SK-N-SH treated with all-trans-retinoic acid at 6 μM for 48 hours (cell line): ENCODE measurements around the gene DAB2IP.

ENCODE experiments used
- ATAC-seq: fragments of 200-7000 bp; cut with Tn5 transposase; 3 replicates; pipeline ENCODE4 v1.9.1; 2020; ENCODE audit warnings: mild to moderate bottlenecking, moderate library complexity
- ARNTL ChIP-seq: fragments of 450-650 bp; formaldehyde crosslinking; IDR thresholded peaks from 2 replicates; pipeline ENCODE4 v1.5.0; 2020; ENCODE audit warnings: low read depth, mild to moderate bottlenecking, moderate library complexity, borderline replicate concordance
- BACH2 ChIP-seq: fragments of 250-450 bp; sonication (Bioruptor Pico); IDR thresholded peaks from 2 replicates; pipeline ENCODE4 v1.9.0; 2021; ENCODE audit warnings: mild to moderate bottlenecking, borderline replicate concordance
- CSDC2 ChIP-seq: fragments of 250-450 bp; sonication (Bioruptor Pico); IDR thresholded peaks from 2 replicates; pipeline ENCODE4 v1.5.0; 2020; ENCODE audit warnings: mild to moderate bottlenecking, moderate library complexity
- GLIS3 ChIP-seq: fragments of 250-450 bp; sonication (Bioruptor Pico); IDR thresholded peaks from 2 replicates; pipeline ENCODE4 v1.5.0; 2020; ENCODE audit warnings: mild to moderate bottlenecking, moderate library complexity
- ISL1 ChIP-seq: fragments of 250-450 bp; sonication (Bioruptor Pico); IDR thresholded peaks from 2 replicates; pipeline ENCODE4 v2.1.2; 2022; ENCODE audit warnings: mild to moderate bottlenecking, moderate library complexity
- PPARA ChIP-seq: fragments of 250-450 bp; sonication (Bioruptor Pico); IDR thresholded peaks from 2 replicates; pipeline ENCODE4 v1.5.0; 2020; ENCODE audit warnings: mild to moderate bottlenecking, borderline replicate concordance
- RARB ChIP-seq: fragments of 250-450 bp; sonication (Bioruptor Pico); IDR thresholded peaks from 2 replicates; pipeline ENCODE4 v1.8.0; 2021; ENCODE audit warnings: mild to moderate bottlenecking, moderate library complexity
- TCF4 ChIP-seq: fragments of 250-450 bp; sonication (Bioruptor Pico); IDR thresholded peaks from 2 replicates; pipeline ENCODE4 v1.8.0; 2021; ENCODE audit warnings: mild to moderate bottlenecking, moderate library complexity, borderline replicate concordance
- TOX ChIP-seq: fragments of 250-450 bp; sonication (Bioruptor Pico); IDR thresholded peaks from 2 replicates; pipeline ENCODE4 v1.8.0; 2021; ENCODE audit warnings: mild to moderate bottlenecking, moderate library complexity, borderline replicate concordance
- ZC3H10 ChIP-seq: fragments of 250-450 bp; sonication (Bioruptor Pico); IDR thresholded peaks from 2 replicates; pipeline ENCODE4 v1.5.1; 2021; ENCODE audit warnings: mild to moderate bottlenecking, moderate library complexity
- ZFP3 ChIP-seq: fragments of 250-450 bp; sonication (Bioruptor Pico); IDR thresholded peaks from 2 replicates; pipeline ENCODE4 v1.5.0; 2020; ENCODE audit warnings: mild to moderate bottlenecking, moderate library complexity
- ZFP30 ChIP-seq: fragments of 450-650 bp; formaldehyde crosslinking; IDR thresholded peaks from 2 replicates; pipeline ENCODE4 v1.5.0; 2022; ENCODE audit warnings: mild to moderate bottlenecking, moderate library complexity
- ZNF565 ChIP-seq: fragments of 450-650 bp; formaldehyde crosslinking; conservative IDR thresholded peaks from 2 replicates; pipeline ENCODE4 v1.5.0; 2020; ENCODE audit warnings: low read depth, mild to moderate bottlenecking, moderate library complexity
- ZNF70 ChIP-seq: fragments of 450-650 bp; formaldehyde crosslinking; IDR thresholded peaks from 2 replicates; pipeline ENCODE4 v1.5.0; 2020; ENCODE audit warnings: mild to moderate bottlenecking, moderate library complexity
- ZNF8 ChIP-seq: fragments of 450-650 bp; formaldehyde crosslinking; IDR thresholded peaks from 2 replicates; pipeline ENCODE4 v1.5.0; 2020; ENCODE audit warnings: mild to moderate bottlenecking, moderate library complexity
- TF ChIP-seq, protein P1 (sequence below): fragments of 250-450 bp; sonication (Bioruptor Pico); IDR thresholded peaks from 2 replicates; pipeline ENCODE4 v1.5.0; 2020; ENCODE audit warnings: mild to moderate bottlenecking, moderate library complexity
- TF ChIP-seq, protein P2 (sequence below): fragments of 250-450 bp; sonication (Bioruptor Pico); IDR thresholded peaks from 2 replicates; pipeline ENCODE4 v1.8.0; 2021; ENCODE audit warnings: low read depth, mild to moderate bottlenecking, moderate library complexity, borderline replicate concordance
- TF ChIP-seq, protein P3 (sequence below): fragments of 250-450 bp; sonication (Bioruptor Pico); IDR thresholded peaks from 2 replicates; pipeline ENCODE4 v1.5.1; 2020; ENCODE audit warnings: low read depth, mild to moderate bottlenecking, moderate library complexity
- TF ChIP-seq, protein P4 (sequence below): fragments of 250-450 bp; sonication (Bioruptor Pico); IDR thresholded peaks from 2 replicates; pipeline ENCODE4 v1.8.0; 2020; ENCODE audit warnings: mild to moderate bottlenecking, moderate library complexity, borderline replicate concordance
- TF ChIP-seq, protein P5 (sequence below): fragments of 250-450 bp; sonication (Bioruptor Pico); IDR thresholded peaks from 2 replicates; pipeline ENCODE4 v1.5.1; 2021; ENCODE audit warnings: mild to moderate bottlenecking, moderate library complexity

DAB2IP gene

DNA sequence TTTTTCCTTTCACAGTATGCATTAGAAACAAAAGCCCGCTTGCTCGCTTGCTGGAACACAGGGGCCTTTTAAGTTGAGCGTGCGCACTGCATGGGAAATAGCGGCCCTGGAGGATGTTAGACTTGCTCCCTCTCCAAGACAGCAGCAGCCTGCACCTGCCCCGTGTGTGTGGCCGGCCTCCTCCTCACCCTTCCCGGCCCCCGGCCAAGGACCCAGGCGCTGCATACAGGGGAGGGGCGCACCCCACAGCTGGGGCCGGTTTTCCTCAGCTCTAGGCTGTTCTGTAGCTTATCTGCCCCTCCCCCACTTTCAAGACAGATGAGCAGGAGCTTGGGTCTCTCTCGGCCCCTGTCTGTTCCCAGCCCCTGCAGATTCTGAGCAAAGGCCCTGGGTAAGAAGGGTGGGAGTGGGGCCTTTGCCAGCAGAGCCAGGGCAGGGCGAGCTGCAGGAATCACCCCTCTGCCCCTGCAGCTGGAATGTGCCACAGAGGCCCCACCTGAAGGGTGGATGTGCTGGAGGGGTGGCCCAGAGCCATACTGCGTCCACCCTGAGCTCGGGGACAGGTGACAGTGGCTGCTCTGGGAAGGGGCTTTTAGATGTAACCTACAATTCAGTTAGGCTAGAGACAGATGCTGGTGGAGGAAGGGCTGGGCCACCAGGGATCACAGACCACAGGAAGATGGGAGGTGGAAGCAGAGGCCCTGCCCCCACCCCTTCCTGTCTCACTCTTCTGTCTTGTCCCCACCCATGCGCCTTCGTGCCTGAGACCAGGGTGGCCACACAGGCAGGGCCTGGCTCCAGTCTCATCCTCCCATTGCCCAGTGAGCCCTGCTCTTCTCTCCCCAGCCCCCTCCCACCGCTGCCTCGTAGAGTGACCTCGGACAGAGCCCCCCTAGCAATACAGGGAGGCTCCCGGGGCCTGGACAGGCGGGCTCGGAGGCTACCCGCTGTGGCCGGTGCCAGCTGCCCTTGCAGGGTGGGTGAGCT, 132.4 kb downstream of the DAB2IP start:
- TF ChIP-seq TOX (CRISPR knock-in tag) (no peak), ZNF8 (CRISPR knock-in tag) (no peak), ZNF70 (CRISPR knock-in tag) (no peak)
- TF ChIP-seq, protein P1, sequence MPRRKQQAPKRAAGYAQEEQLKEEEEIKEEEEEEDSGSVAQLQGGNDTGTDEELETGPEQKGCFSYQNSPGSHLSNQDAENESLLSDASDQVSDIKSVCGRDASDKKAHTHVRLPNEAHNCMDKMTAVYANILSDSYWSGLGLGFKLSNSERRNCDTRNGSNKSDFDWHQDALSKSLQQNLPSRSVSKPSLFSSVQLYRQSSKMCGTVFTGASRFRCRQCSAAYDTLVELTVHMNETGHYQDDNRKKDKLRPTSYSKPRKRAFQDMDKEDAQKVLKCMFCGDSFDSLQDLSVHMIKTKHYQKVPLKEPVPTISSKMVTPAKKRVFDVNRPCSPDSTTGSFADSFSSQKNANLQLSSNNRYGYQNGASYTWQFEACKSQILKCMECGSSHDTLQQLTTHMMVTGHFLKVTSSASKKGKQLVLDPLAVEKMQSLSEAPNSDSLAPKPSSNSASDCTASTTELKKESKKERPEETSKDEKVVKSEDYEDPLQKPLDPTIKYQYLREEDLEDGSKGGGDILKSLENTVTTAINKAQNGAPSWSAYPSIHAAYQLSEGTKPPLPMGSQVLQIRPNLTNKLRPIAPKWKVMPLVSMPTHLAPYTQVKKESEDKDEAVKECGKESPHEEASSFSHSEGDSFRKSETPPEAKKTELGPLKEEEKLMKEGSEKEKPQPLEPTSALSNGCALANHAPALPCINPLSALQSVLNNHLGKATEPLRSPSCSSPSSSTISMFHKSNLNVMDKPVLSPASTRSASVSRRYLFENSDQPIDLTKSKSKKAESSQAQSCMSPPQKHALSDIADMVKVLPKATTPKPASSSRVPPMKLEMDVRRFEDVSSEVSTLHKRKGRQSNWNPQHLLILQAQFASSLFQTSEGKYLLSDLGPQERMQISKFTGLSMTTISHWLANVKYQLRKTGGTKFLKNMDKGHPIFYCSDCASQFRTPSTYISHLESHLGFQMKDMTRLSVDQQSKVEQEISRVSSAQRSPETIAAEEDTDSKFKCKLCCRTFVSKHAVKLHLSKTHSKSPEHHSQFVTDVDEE (CRISPR knock-in tag), result no peak
- TF ChIP-seq, protein P2, sequence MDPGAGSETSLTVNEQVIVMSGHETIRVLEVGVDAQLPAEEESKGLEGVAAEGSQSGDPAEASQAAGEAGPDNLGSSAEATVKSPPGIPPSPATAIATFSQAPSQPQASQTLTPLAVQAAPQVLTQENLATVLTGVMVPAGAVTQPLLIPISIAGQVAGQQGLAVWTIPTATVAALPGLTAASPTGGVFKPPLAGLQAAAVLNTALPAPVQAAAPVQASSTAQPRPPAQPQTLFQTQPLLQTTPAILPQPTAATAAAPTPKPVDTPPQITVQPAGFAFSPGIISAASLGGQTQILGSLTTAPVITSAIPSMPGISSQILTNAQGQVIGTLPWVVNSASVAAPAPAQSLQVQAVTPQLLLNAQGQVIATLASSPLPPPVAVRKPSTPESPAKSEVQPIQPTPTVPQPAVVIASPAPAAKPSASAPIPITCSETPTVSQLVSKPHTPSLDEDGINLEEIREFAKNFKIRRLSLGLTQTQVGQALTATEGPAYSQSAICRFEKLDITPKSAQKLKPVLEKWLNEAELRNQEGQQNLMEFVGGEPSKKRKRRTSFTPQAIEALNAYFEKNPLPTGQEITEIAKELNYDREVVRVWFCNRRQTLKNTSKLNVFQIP, result no peak
- ATAC-seq, result no peak

DNA sequence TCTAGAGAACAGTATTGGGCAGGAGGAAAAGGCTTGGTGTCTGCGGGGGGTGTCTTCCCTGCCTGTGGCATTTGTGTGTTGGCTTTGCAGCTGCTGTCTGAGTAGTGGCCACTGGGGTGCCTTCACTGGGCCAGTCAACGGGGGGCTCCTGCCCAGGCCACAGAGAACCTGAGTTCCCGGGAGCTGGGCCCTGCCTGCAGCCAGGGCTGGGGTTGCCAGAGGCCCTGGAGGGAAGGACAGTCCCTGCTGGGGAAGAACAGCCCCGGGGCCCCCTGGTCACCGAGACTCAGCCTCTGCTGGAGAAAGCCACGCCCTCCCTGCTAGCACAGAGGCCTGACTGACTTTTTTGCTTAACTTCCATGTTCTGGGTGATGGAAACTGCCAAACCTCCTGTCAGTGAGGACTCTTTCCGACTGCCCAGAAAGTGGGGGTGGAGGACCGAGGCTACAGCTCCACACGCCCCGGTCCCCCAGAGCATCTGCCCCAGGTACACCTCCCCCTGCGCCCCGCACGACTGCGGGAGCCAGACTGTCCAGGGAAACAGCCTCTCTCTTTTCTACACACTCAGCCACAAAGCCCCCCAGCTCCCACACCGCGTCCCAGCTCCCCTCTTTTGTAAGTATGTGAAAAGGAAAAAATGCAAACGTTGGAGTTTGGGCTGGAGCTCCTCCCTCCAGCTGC, 133.4 kb downstream of the DAB2IP start:
- no peak for ATAC-seq
- TF ChIP-seq ARNTL, result no peak
- no peak for TF ChIP-seq TCF4
- TF ChIP-seq, all 23 proteins: peak for 0

DNA sequence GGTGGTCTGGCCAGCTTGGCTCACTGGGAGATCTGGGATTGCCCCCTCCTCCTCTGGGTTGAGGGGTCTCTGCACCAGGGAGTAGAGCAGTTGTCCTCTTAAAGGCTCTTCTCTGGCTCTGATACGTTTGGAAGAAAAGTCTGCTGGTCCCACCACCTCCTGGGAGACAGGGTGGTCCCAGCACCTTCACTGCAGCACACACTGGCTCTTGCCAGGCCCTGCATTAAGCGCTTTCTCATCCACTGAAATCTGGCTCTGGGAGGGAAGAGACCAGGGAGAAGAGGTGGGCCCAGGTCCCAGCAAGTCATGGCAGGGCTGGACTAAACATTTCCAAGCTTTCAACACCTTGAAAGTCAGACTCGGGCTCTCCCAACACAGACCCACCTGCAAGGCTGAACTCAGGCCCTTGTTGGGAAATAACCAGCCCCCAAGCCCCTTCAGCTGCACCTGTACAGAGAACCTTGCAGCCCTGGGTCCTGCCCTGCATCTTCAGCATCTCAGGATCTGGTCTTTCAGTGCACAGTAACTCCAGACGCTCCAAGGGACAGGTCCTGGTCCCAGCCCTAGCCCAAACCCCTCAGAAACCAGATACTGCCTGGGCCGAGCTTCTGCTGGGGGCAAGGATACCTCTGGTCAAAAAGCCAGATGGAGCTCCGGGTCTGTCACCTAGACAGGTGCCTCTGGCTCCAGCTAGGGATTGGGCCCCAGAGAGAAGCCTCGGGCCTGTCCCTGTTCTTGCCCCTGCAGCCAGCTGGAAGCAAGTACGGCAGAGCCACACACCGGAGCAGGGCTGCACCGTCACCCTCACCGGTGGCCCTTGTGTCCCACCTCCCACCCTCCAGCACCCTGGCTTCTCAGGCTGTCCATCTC, 134.5 kb downstream of the DAB2IP start:
- TF ChIP-seq, protein P3, sequence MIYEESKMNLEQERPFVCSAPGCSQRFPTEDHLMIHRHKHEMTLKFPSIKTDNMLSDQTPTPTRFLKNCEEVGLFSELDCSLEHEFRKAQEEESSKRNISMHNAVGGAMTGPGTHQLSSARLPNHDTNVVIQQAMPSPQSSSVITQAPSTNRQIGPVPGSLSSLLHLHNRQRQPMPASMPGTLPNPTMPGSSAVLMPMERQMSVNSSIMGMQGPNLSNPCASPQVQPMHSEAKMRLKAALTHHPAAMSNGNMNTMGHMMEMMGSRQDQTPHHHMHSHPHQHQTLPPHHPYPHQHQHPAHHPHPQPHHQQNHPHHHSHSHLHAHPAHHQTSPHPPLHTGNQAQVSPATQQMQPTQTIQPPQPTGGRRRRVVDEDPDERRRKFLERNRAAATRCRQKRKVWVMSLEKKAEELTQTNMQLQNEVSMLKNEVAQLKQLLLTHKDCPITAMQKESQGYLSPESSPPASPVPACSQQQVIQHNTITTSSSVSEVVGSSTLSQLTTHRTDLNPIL, result no peak
- TF ChIP-seq RARB (CRISPR knock-in tag) (no peak), ZC3H10 (CRISPR knock-in tag) (no peak), ZNF8 (CRISPR knock-in tag) (no peak), ISL1 (no peak), BACH2 (no peak), GLIS3 (CRISPR knock-in tag) (no peak), CSDC2 (CRISPR knock-in tag) (no peak), PPARA (CRISPR knock-in tag) (no peak), ZNF565 (CRISPR knock-in tag) (no peak), ZNF70 (CRISPR knock-in tag) (no peak), ZFP30 (CRISPR knock-in tag) (no peak), ZFP3 (CRISPR knock-in tag) (no peak)
- TF ChIP-seq, protein P4, sequence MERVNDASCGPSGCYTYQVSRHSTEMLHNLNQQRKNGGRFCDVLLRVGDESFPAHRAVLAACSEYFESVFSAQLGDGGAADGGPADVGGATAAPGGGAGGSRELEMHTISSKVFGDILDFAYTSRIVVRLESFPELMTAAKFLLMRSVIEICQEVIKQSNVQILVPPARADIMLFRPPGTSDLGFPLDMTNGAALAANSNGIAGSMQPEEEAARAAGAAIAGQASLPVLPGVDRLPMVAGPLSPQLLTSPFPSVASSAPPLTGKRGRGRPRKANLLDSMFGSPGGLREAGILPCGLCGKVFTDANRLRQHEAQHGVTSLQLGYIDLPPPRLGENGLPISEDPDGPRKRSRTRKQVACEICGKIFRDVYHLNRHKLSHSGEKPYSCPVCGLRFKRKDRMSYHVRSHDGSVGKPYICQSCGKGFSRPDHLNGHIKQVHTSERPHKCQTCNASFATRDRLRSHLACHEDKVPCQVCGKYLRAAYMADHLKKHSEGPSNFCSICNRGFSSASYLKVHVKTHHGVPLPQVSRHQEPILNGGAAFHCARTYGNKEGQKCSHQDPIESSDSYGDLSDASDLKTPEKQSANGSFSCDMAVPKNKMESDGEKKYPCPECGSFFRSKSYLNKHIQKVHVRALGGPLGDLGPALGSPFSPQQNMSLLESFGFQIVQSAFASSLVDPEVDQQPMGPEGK (CRISPR knock-in tag), result no peak
- TF ChIP-seq, protein P1 (CRISPR knock-in tag), result no peak
- TF ChIP-seq, protein P5, sequence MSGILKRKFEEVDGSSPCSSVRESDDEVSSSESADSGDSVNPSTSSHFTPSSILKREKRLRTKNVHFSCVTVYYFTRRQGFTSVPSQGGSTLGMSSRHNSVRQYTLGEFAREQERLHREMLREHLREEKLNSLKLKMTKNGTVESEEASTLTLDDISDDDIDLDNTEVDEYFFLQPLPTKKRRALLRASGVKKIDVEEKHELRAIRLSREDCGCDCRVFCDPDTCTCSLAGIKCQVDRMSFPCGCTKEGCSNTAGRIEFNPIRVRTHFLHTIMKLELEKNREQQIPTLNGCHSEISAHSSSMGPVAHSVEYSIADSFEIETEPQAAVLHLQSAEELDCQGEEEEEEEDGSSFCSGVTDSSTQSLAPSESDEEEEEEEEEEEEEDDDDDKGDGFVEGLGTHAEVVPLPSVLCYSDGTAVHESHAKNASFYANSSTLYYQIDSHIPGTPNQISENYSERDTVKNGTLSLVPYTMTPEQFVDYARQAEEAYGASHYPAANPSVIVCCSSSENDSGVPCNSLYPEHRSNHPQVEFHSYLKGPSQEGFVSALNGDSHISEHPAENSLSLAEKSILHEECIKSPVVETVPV (CRISPR knock-in tag), result no peak
- TF ChIP-seq, all 23 proteins: peak for 0
- ATAC-seq, result no peak
